Keratinocyte (primary cell): Measurements from ENCODE around the gene GRN. TPM values are rescaled to one million over a fixed set of nuclear protein-coding genes. Genes with fewer than 3 reads are reported as not detected.

Experiments used
- DNase-seq: peaks from one replicate; pipeline ENCODE4 v3.0.0-alpha.2; 2011; ENCODE audit warnings: low read depth, missing footprints, low spot score
- FAIRE-seq: peaks from 2 replicates; lab custom pipeline; 2011; peaks lifted over from hg19 to GRCh38; lab: Jason Lieb, UNC
- H2AFZ ChIP-seq: 2 replicates; pipeline ENCODE4 v1.6.0; 2012; ENCODE audit warnings: low read length, control low read depth, inconsistent platforms; ENCODE audit not compliant: control insufficient read depth
- H3K27ac ChIP-seq: 2 replicates; pipeline ENCODE4 v1.5.1; 2011; ENCODE audit warnings: low read length; ENCODE audit not compliant: control insufficient read depth, insufficient read depth
- H3K27me3 ChIP-seq: 3 replicates; pipeline ENCODE4 v1.6.0; 2011; ENCODE audit warnings: low read length; ENCODE audit not compliant: control insufficient read depth, insufficient read depth; ENCODE audit errors: extremely low read depth
- H3K36me3 ChIP-seq, 2 experiments: 2 replicates in 1 of 2; 3 replicates in 1 of 2; pipeline ENCODE4 v1.5.1; 2011; ENCODE audit warnings: low read length in 2 of 2, mild to moderate bottlenecking in 1 of 2; ENCODE audit not compliant: control insufficient read depth in 2 of 2, insufficient read depth in 2 of 2; ENCODE audit errors: extremely low read depth in 1 of 2
- H3K4me1 ChIP-seq: 3 replicates; pipeline ENCODE4 v1.5.1; 2011; ENCODE audit warnings: low read length; ENCODE audit not compliant: control insufficient read depth, insufficient read depth; ENCODE audit errors: extremely low read depth
- H3K4me2 ChIP-seq: 3 replicates; pipeline ENCODE4 v1.6.0; 2011; ENCODE audit warnings: low read depth, low read length; ENCODE audit not compliant: control insufficient read depth, insufficient read depth; ENCODE audit errors: extremely low read depth
- H3K4me3 ChIP-seq, 3 experiments: fragments of 200-600 bp in 1 of 3; sonication (generic) in 1 of 3; 2 replicates in 2 of 3; 3 replicates in 1 of 3; pipeline ENCODE4 v1.5.1; 2011 to 2016; ENCODE audit warnings: low read length in 3 of 3, mild to moderate bottlenecking in 3 of 3, control low read depth in 2 of 3, inconsistent platforms in 1 of 3, low read depth in 1 of 3, mixed read lengths in 1 of 3, mixed run types in 1 of 3, moderate library complexity in 1 of 3; ENCODE audit not compliant: control insufficient read depth in 2 of 3, insufficient read depth in 2 of 3; ENCODE audit errors: extremely low read depth in 1 of 3
- H3K79me2 ChIP-seq: 2 replicates; pipeline ENCODE4 v1.6.0; 2012; ENCODE audit warnings: low read length; ENCODE audit not compliant: control insufficient read depth, insufficient read depth
- H3K9ac ChIP-seq: 3 replicates; pipeline ENCODE4 v1.6.0; 2011; ENCODE audit warnings: low read length; ENCODE audit not compliant: control insufficient read depth, insufficient read depth; ENCODE audit errors: extremely low read depth
- H3K9me1 ChIP-seq: 3 replicates; pipeline ENCODE4 v1.6.0; 2011; ENCODE audit warnings: low read length; ENCODE audit not compliant: control insufficient read depth, insufficient read depth; ENCODE audit errors: extremely low read depth
- H3K9me3 ChIP-seq: 2 replicates; pipeline ENCODE4 v1.5.1; 2012; ENCODE audit warnings: low read depth, low read length; ENCODE audit not compliant: control insufficient read depth
- H4K20me1 ChIP-seq: 3 replicates; pipeline ENCODE4 v1.6.0; 2011; ENCODE audit warnings: low read length; ENCODE audit not compliant: control insufficient read depth, insufficient read depth; ENCODE audit errors: extremely low read depth
- EZH2 ChIP-seq: IDR thresholded peaks from one replicate; pipeline ENCODE4 v1.6.1; 2012; ENCODE audit warnings: inconsistent platforms, mild to moderate bottlenecking, low read length, moderate library complexity
- dilution Hi-C: fragments of 300-500 bp; cut with MboI; formaldehyde crosslinking; loops from one replicate; pipeline ENCODE4 v1.7.0; 2020; ENCODE audit warnings: low sequenced_read_pairs; ENCODE audit not compliant: extremely low pct_ligation_motif_present
- polyA plus RNA-seq, 5 experiments: library from polyadenylated mRNA; depleted of rRNA in 3 of 5; stranded (reverse) in 3 of 5; stranded (forward) in 1 of 5; unstranded in 1 of 5; fragments of >200 nt; gene quantifications; 1 replicate in 1 of 5; 2 replicates in 3 of 5; 3 replicates in 1 of 5; pipeline versions ENCODE4 v1.2.1 to v1.2.3, GENCODE V29; 2011 to 2012; ENCODE audit warnings: missing spikeins in 2 of 5, low read depth in 1 of 5, low replicate concordance in 1 of 5
- TF ChIP-seq, protein P1 (sequence below), 3 experiments: IDR thresholded peaks in 1 of 3; conservative IDR thresholded peaks in 1 of 3; optimal IDR thresholded peaks in 1 of 3; 2 replicates in 2 of 3; 3 replicates in 1 of 3; pipeline versions ENCODE3 to v1.5.1; 2011; ENCODE audit warnings: low read length in 3 of 3, mild to moderate bottlenecking in 3 of 3, moderate library complexity in 2 of 3, control low read depth in 1 of 3, inconsistent platforms in 1 of 3; ENCODE audit not compliant: insufficient read depth in 2 of 3; ENCODE audit errors: extremely low read depth in 1 of 3

Gene GRN
- polyA plus RNA-seq, 1 donor (not counting 4 experiments of a cell fraction or from before 2014, with no cell fraction given): 179 TPM

DNA sequence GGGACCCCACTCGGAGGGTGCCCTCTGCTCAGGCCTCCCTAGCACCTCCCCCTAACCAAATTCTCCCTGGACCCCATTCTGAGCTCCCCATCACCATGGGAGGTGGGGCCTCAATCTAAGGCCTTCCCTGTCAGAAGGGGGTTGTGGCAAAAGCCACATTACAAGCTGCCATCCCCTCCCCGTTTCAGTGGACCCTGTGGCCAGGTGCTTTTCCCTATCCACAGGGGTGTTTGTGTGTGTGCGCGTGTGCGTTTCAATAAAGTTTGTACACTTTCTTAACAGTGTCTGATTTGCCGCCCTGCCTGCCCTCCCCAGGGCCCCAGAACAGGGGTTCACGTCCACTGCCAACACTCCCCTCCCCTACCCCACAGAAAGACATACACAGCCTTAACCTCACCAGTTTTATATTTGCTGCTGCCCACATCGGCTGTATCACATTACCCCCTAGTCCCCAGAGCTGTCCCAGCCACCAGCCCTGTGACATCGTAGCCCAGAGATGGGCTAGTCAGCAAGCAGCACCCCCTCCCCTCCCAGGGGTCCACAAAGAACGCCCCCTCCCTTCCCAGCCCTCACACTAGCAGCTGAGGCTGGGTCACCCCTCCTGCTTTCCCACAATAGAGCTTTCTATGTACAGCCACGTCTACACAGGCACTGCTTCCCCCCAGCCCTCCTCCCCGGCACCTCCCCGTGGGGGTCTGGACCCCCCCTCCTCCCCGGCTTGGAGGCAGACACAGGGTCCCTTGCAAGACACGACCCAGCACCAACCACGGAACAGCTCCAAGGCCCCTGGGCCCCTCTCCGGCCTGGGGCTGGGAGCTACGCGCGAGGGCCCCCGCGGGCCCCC, 7.9 kb downstream of the GRN start:
- Histone ChIP-seq H4K20me1 (no peaks in the 10 kb centered on the region), H3K27ac (no peak overlapping the region)

DNA sequence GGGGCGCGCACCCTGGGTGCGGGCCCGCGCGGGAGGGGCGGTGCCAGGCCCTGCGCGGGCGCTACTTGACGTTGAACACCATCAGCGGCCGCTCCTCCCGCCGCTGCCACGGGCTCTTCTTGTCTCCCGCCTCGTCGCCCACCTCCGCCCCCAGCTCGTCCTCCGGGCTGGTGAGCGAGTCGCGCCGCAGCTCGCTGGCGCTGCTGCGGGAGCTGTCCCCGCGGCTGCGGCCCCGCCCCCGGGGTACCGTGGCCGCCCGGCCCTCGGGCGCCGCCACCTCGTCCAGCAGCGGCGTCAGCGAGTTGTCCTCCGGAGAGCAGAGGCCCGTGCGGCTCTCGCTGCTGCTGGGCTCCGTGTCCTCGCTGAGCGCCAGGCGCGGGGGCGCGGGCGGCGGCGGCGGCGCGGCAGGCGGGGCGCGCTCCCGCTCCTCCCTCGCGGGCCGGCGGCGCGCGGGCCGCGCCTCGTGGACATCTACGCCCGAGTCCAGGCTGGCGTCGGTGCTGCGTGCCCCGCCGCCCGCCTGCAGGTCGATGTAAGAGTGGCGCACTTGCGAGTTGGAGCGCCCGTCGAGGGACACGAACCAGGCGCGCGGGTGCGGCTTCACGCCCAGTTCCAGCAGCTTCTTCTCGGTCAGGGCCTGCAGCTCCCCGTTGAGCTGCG, 8.7 kb downstream of the GRN start:
- DNase-seq: no peak
- H3K27ac ChIP-seq: no peak overlapping the region
- H3K36me3 ChIP-seq: peaks cover 25 to 33% of the 10 kb centered on the region in 2 experiments
- dilution Hi-C loops: no loop called here
- H4K20me1 ChIP-seq: no peaks in the 10 kb centered on the region
- H3K79me2 ChIP-seq: no peaks in the 10 kb centered on the region
- peaks cover 8% of the 10 kb centered on the region for H3K27me3 ChIP-seq
- no peak for FAIRE-seq
- no peak overlapping the region for H3K9ac ChIP-seq
- no peaks in the 10 kb centered on the region for H3K9me3 ChIP-seq
- no peak overlapping the region for H3K4me3 ChIP-seq
- H2AFZ ChIP-seq: no peak overlapping the region
- peak overlapping the region; percentile 56 for H3K4me2 ChIP-seq
- no peaks in the 10 kb centered on the region for H3K9me1 ChIP-seq
- TF ChIP-seq, protein P1, sequence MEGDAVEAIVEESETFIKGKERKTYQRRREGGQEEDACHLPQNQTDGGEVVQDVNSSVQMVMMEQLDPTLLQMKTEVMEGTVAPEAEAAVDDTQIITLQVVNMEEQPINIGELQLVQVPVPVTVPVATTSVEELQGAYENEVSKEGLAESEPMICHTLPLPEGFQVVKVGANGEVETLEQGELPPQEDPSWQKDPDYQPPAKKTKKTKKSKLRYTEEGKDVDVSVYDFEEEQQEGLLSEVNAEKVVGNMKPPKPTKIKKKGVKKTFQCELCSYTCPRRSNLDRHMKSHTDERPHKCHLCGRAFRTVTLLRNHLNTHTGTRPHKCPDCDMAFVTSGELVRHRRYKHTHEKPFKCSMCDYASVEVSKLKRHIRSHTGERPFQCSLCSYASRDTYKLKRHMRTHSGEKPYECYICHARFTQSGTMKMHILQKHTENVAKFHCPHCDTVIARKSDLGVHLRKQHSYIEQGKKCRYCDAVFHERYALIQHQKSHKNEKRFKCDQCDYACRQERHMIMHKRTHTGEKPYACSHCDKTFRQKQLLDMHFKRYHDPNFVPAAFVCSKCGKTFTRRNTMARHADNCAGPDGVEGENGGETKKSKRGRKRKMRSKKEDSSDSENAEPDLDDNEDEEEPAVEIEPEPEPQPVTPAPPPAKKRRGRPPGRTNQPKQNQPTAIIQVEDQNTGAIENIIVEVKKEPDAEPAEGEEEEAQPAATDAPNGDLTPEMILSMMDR (optimal IDR thresholded peaks at IDR 0.05 in 1 of 3, IDR thresholded peaks at IDR 0.05 in 1 of 3, conservative IDR thresholded peaks at IDR 0.05 in 1 of 3; ENCODE audit: extremely low read depth in 1 of 3, insufficient read depth in 2 of 3, low read length in 3 of 3): no peak
- TF ChIP-seq EZH2: no peak
- H3K4me1 ChIP-seq: peaks cover 7% of the 10 kb centered on the region

More for the DNA sequence above, 7.9 kb downstream of the GRN start:
- no peak for TF ChIP-seq EZH2
- TF ChIP-seq, protein P1 (optimal IDR thresholded peaks at IDR 0.05 in 1 of 3, IDR thresholded peaks at IDR 0.05 in 1 of 3, conservative IDR thresholded peaks at IDR 0.05 in 1 of 3; ENCODE audit: extremely low read depth in 1 of 3, insufficient read depth in 2 of 3, low read length in 3 of 3): no peak
- DNase-seq: no peak
- Histone ChIP-seq H2AFZ (no peak overlapping the region), H3K9ac (no peak overlapping the region), H3K27me3 (peaks cover 8% of the 10 kb centered on the region), H3K36me3 (peaks cover 25 to 33% of the 10 kb centered on the region in 2 experiments), H3K4me1 (peaks cover 14% of the 10 kb centered on the region), H3K9me1 (no peaks in the 10 kb centered on the region), H3K4me3 (no peak overlapping the region), H3K9me3 (no peaks in the 10 kb centered on the region), H3K79me2 (no peaks in the 10 kb centered on the region), H3K4me2 (no peak overlapping the region)
- FAIRE-seq: no peak
- dilution Hi-C loops: no loop called here
